ENCODE measurements around the gene STK11. TPM values are rescaled to one million over a fixed set of nuclear protein-coding genes. Genes with fewer than 3 reads are reported as not detected.
A peak's percentile ranks its signal among the peaks of the same experiment; 100 is the strongest.

STK11 gene
- polyA plus RNA-seq, 1 of the 3 experiments (the other 2 are of a cell fraction): 55.5 TPM

DNA sequence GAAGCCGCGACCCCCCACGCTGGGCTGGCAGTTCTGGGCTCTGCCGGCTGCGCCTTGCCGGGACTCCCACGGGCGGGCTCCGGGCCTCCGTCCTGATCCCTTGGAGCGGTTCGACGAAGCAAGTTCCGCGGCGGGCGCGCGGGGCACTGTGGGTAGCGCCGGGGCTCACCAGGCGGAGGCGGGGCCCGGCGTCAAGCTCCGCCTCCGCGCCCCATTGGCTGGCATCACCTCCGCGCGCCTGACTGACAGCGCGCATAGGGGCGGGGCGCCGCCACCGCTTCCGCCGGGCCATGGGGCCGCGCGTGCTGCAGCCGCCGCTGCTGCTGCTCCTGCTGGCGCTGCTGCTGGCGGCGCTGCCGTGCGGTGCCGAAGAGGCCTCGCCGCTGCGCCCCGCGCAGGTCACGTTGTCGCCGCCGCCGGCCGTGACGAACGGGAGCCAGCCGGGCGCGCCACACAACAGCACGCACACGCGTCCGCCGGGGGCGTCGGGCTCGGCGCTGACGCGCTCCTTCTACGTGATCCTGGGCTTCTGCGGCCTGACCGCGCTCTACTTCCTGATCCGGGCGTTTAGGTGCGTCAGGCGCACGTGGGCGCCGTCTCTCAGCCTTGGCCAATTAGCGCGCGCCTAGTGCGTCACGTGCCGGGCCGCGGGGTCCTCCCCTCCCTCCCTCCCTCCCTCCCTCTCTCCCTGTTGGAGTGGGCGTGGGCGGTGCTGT lies 69.8 kb downstream of the STK11 start, which contains the start of gene FAM174C:
Gene FAM174C (plus strand): TSS at position 271 of the 716 bp plus-strand sequence. CDS start 20 bp downstream, at position 291.
- peak within 1 kb of the TSS; percentile 100 for H3K4me2 ChIP-seq
- peaks cover 52 to 62% of the 10 kb centered on the region in 2 experiments for H3K36me3 ChIP-seq (replicated peaks in 1 of 2; ENCODE audit: control insufficient read depth in 1 of 2, insufficient read depth in 2 of 2, low read length in 1 of 2)

More for the DNA sequence above, 69.8 kb downstream of the STK11 start, which contains the start of gene FAM174C:
- peak within 1 kb of the TSS; percentile 92 to 99 for H3K27ac ChIP-seq (ENCODE audit: low read depth in 2 of 2, low read length in 1 of 2)
- peak within 1 kb of the TSS; percentile 83 for H3K9ac ChIP-seq
- no peak within 1 kb of the TSS for H2AFZ ChIP-seq (ENCODE audit: low read depth)
- H3K27me3 ChIP-seq (ENCODE audit: insufficient read depth): no peaks in the 10 kb centered on the region
- peaks cover 49% of the 10 kb centered on the region for H4K20me1 ChIP-seq (ENCODE audit: insufficient read depth)
- H3K4me1 ChIP-seq (ENCODE audit: control insufficient read depth in 1 of 2, insufficient read depth in 2 of 2, low read depth in 1 of 2, low read length in 1 of 2): peaks cover 28 to 42% of the 10 kb centered on the region in 2 experiments; a peak in 1 of 4 replicates
- peaks cover 60% of the 10 kb centered on the region for H3K79me2 ChIP-seq (ENCODE audit: insufficient read depth)
- DNase-seq: peak; percentile 97
- no peaks in the 10 kb centered on the region for H3K9me3 ChIP-seq
- H3K4me3 ChIP-seq (ENCODE audit: low read depth in 2 of 2, low read length in 1 of 2): peak within 1 kb of the TSS; percentile 72 to 76
- H3F3A ChIP-seq (replicated peaks; ENCODE audit: insufficient read depth): peaks cover 57% of the 10 kb centered on the region
- no peaks in the 10 kb centered on the region for H3K9me2 ChIP-seq
- 2% methylated on average over 20 of the region's 98 CpGs for WGBS (ENCODE audit: low lambda C conversion rate)
- ChIA-PET POLR2A (interaction anchor here (0.9 to 1.0 kb wide), 5 partner anchors 9 to 136 kb away, joined by 3 to 8 read pairs (median 3); no protein-coding TSS in a partner anchor), CTCF (interaction anchor here (0.6 to 5.8 kb wide), 5 partner anchors 31 to 125 kb away, joined by 3 to 62 read pairs (median 3); no protein-coding TSS in a partner anchor)
- TF ChIP-seq NRF1 (IDR thresholded peaks at IDR 0.05; ENCODE audit: low read depth, low read length) (no peak), TAF1 (IDR thresholded peaks at IDR 0.05; ENCODE audit: borderline replicate concordance, low read depth, low read length) (peak; percentile 59; the same call in 1 of the 2 replicates), SIN3A (IDR thresholded peaks at IDR 0.05; ENCODE audit: borderline replicate concordance, low read depth, low read length) (0 out of 2 replicates have a peak, but pooled peaks have one; percentile 17), CHD2 (IDR thresholded peaks at IDR 0.05; ENCODE audit: low read length, partially characterized antibody) (peak; percentile 44), POLR2AphosphoS5 (IDR thresholded peaks at IDR 0.05; ENCODE audit: low read depth, low read length) (peak; percentile 65), JUND (IDR thresholded peaks at IDR 0.05) (0 out of 2 replicates have a peak, but pooled peaks have one; percentile 23), FOXM1 (IDR thresholded peaks at IDR 0.05; ENCODE audit: low read depth) (no peak), RFX5 (IDR thresholded peaks at IDR 0.05; ENCODE audit: low read length) (peak; percentile 24; the same call in 1 of the 2 replicates), GABPA (IDR thresholded peaks at IDR 0.05; ENCODE audit: low read depth) (peak; percentile 59), MXI1 (IDR thresholded peaks at IDR 0.05; ENCODE audit: low read depth, low read length) (peak; percentile 40), EZH2phosphoT487 (IDR thresholded peaks at IDR 0.05; ENCODE audit: borderline replicate concordance, low read depth) (no peak), ELF1 (IDR thresholded peaks at IDR 0.05) (peak; percentile 97), EP300 (IDR thresholded peaks at IDR 0.05; ENCODE audit: borderline replicate concordance in 1 of 2, low read depth in 1 of 2, low read length in 1 of 2) (no peak)
- TF ChIP-seq, protein P1, sequence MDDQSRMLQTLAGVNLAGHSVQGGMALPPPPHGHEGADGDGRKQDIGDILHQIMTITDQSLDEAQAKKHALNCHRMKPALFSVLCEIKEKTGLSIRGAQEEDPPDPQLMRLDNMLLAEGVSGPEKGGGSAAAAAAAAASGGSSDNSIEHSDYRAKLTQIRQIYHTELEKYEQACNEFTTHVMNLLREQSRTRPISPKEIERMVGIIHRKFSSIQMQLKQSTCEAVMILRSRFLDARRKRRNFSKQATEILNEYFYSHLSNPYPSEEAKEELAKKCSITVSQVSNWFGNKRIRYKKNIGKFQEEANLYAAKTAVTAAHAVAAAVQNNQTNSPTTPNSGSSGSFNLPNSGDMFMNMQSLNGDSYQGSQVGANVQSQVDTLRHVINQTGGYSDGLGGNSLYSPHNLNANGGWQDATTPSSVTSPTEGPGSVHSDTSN (IDR thresholded peaks at IDR 0.05): peak; percentile 97
- TF ChIP-seq, protein P2, sequence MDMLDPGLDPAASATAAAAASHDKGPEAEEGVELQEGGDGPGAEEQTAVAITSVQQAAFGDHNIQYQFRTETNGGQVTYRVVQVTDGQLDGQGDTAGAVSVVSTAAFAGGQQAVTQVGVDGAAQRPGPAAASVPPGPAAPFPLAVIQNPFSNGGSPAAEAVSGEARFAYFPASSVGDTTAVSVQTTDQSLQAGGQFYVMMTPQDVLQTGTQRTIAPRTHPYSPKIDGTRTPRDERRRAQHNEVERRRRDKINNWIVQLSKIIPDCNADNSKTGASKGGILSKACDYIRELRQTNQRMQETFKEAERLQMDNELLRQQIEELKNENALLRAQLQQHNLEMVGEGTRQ (IDR thresholded peaks at IDR 0.05; ENCODE audit: borderline replicate concordance, low read depth, low read length): peak; percentile 96
- TF ChIP-seq, protein P3, sequence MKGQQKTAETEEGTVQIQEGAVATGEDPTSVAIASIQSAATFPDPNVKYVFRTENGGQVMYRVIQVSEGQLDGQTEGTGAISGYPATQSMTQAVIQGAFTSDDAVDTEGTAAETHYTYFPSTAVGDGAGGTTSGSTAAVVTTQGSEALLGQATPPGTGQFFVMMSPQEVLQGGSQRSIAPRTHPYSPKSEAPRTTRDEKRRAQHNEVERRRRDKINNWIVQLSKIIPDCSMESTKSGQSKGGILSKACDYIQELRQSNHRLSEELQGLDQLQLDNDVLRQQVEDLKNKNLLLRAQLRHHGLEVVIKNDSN (IDR thresholded peaks at IDR 0.05; ENCODE audit: borderline replicate concordance, low read depth): peak; percentile 99
- TF ChIP-seq, protein P4, sequence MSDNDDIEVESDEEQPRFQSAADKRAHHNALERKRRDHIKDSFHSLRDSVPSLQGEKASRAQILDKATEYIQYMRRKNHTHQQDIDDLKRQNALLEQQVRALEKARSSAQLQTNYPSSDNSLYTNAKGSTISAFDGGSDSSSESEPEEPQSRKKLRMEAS (IDR thresholded peaks at IDR 0.05; ENCODE audit: low read depth): peak; percentile 25

Measured in SK-N-SH (cell line).